ENCODE results near the gene SOSTDC1. TPM values are rescaled to one million over a fixed set of nuclear protein-coding genes. Genes with fewer than 3 reads are reported as not detected.

SOSTDC1 gene
- polyA plus RNA-seq, 3 donors, result not detected

DNA sequence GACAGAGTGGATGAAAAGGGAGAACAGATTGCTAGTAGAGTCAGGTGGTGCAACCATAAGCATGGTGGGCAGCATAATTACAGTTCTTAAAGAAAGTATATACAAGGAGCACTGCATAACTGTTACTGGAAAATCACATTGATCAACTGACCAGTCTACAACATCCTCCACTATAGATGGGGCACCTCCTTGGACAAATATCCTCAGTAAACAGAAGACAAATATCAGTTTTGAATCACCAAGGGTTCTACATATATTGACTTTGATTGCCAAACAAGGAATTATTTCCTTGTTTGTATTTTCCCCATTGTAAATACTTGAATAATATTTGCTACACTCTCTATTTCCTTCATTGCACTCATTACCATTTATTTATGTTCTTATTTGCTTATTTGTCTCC is 26.6 kb downstream of the SOSTDC1 start:
- no peaks in the 10 kb centered on the region for H4K20me1 ChIP-seq (ENCODE audit: insufficient read depth, low read length)
- H3K36me3 Mint-ChIP-seq, result no peaks in the 10 kb centered on the region
- H3K27ac ChIP-seq (ENCODE audit: low read depth in 1 of 2, low read length in 2 of 2), result no peak overlapping the region
- H2AFZ ChIP-seq (ENCODE audit: insufficient read depth, low read depth, low read length, poor library complexity, severe bottlenecking), result no peak overlapping the region
- no peak overlapping the region for H3K9ac ChIP-seq (ENCODE audit: insufficient read depth, low read length, poor library complexity, severe bottlenecking)
- no peaks in the 10 kb centered on the region for H3K9me3 ChIP-seq (replicated peaks in 1 of 2; ENCODE audit: control insufficient read depth in 1 of 2, insufficient read depth in 1 of 2, low read length in 2 of 2)
- no peak overlapping the region for H3K4me3 Mint-ChIP-seq
- H3K79me2 ChIP-seq (ENCODE audit: insufficient read depth, low read length), result no peaks in the 10 kb centered on the region
- H3K4me1 ChIP-seq (ENCODE audit: control insufficient read depth in 1 of 2, insufficient read depth in 2 of 2, low read length in 2 of 2), result no peaks in the 10 kb centered on the region
- no peaks in the 10 kb centered on the region for H3K27me3 ChIP-seq (ENCODE audit: control insufficient read depth in 2 of 2, insufficient read depth in 2 of 2, low read length in 2 of 2)
- H3K27me3 Mint-ChIP-seq (ENCODE audit: low read depth in 3 of 3), result peaks cover 2% of the 10 kb centered on the region in 3 donors
- H3K4me3 ChIP-seq (replicated peaks in 1 of 3; ENCODE audit: low read depth in 2 of 3, low read length in 3 of 3), result no peak overlapping the region
- H3K27ac Mint-ChIP-seq, result no peak overlapping the region
- no peak for DNase-seq
- no peaks in the 10 kb centered on the region for H3K36me3 ChIP-seq (replicated peaks in 1 of 2; ENCODE audit: control insufficient read depth in 1 of 2, insufficient read depth in 2 of 2, low read length in 2 of 2)
- no peak for TF ChIP-seq CTCF (IDR thresholded peaks at IDR 0.05)
- intact Hi-C loops (cut with micrococcal nuclease), result no loop called here
- no peak overlapping the region for H3K4me2 ChIP-seq (replicated peaks; ENCODE audit: extremely low read depth, low read length, poor library complexity, severe bottlenecking)
- peaks cover 0 to 8% (median 3%) of the 10 kb centered on the region in 7 donors for H3K9me3 Mint-ChIP-seq
- H3K4me1 Mint-ChIP-seq, result no peaks in the 10 kb centered on the region

DNA sequence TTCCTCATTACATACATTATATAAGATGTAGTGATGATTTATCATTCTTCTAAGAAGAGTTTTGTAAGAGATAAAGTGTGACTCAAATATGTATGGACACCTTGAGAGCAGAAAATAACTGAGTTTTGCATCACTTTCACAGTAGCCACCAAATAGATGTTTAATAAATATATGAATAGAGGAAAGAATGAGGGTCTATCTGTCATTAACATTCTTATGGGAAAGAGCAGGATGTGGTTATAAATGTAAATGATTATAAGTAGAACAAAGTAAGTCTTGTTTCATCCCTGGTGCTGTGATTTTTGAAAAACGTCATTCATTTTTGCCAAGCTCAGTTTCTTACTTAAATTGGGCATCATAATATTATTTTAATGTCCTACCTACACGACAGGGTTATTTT is 29.2 kb downstream of the SOSTDC1 start:
- Histone ChIP-seq H3K36me3 (replicated peaks in 1 of 2; ENCODE audit: control insufficient read depth in 1 of 2, insufficient read depth in 2 of 2, low read length in 2 of 2) (no peaks in the 10 kb centered on the region), H3K27me3 (ENCODE audit: control insufficient read depth in 2 of 2, insufficient read depth in 2 of 2, low read length in 2 of 2) (no peaks in the 10 kb centered on the region), H3K79me2 (ENCODE audit: insufficient read depth, low read length) (no peaks in the 10 kb centered on the region), H3K9ac (ENCODE audit: insufficient read depth, low read length, poor library complexity, severe bottlenecking) (no peak overlapping the region), H3K4me2 (replicated peaks; ENCODE audit: extremely low read depth, low read length, poor library complexity, severe bottlenecking) (no peak overlapping the region), H3K4me1 (ENCODE audit: control insufficient read depth in 1 of 2, insufficient read depth in 2 of 2, low read length in 2 of 2) (no peaks in the 10 kb centered on the region), H3K9me3 (replicated peaks in 1 of 2; ENCODE audit: control insufficient read depth in 1 of 2, insufficient read depth in 1 of 2, low read length in 2 of 2) (no peaks in the 10 kb centered on the region), H2AFZ (ENCODE audit: insufficient read depth, low read depth, low read length, poor library complexity, severe bottlenecking) (no peak overlapping the region), H3K27ac (ENCODE audit: low read depth in 1 of 2, low read length in 2 of 2) (no peak overlapping the region), H4K20me1 (ENCODE audit: insufficient read depth, low read length) (no peaks in the 10 kb centered on the region), H3K4me3 (replicated peaks in 1 of 3; ENCODE audit: low read depth in 2 of 3, low read length in 3 of 3) (no peak overlapping the region)
- DNase-seq, result no peak
- H3K9me3 Mint-ChIP-seq, result peaks cover 0 to 3% (median 0%) of the 10 kb centered on the region in 7 donors
- TF ChIP-seq CTCF (IDR thresholded peaks at IDR 0.05), result no peak
- no peak overlapping the region for H3K27ac Mint-ChIP-seq
- H3K27me3 Mint-ChIP-seq (ENCODE audit: low read depth in 3 of 3), result peaks cover 0 to 2% (median 2%) of the 10 kb centered on the region in 3 donors
- no peak overlapping the region for H3K4me3 Mint-ChIP-seq
- no CpG with 5 or more reads among the region's 2 CpGs for WGBS (ENCODE audit: insufficient coverage)
- no peaks in the 10 kb centered on the region for H3K4me1 Mint-ChIP-seq
- H3K36me3 Mint-ChIP-seq, result no peaks in the 10 kb centered on the region
- intact Hi-C loops (cut with micrococcal nuclease), result no loop called here
